ENCODE measurements around the gene AHCYL2.
"Not testable (repeated sequence)": the region's sequence is repeated elsewhere in the genome, so short reads cannot be mapped to it uniquely, and the experiment has no call there.

The AHCYL2 gene

DNA sequence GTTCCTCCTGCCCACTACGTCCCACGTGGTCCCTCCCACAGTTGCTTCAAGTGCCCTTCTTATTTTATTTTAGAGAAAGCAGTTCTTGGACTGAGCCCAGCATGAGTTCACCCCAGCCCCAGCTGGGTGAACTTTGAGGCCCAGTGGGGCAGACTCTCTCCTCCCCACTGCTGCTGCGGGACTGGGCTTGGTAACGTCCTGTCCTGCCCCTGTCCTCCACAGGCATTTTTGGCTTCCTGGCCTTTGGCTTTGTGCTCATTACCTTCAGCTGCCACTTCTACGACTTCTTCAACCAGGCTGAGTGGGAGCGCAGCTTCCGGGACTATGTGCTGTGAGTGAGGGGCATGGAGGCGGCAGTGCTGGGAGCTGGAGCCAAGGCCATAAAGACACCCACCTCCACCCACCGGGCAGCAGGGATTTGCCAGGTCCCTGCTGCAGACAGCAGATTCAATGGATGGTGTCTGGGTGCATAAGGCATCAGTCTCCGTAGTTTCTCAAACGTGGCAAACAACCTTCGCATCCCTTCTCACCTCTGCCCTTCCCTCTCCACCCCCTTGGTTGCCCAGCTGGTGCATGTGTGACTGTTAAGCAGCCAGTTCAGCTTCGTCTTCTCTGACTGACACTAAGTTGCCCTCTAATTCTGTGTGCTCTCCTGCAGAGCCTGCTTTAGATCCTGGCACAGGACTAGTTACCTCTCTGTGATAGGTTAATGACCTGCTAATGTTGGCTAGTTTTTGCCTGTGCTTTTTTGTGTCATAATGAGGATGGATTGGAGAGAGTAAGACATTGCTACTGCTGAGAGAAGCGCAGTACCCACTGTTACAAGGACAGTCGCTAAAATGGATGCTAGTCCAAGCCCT lies 15.5 kb upstream of the AHCYL2 start:
- no peak for DNase-seq

DNA sequence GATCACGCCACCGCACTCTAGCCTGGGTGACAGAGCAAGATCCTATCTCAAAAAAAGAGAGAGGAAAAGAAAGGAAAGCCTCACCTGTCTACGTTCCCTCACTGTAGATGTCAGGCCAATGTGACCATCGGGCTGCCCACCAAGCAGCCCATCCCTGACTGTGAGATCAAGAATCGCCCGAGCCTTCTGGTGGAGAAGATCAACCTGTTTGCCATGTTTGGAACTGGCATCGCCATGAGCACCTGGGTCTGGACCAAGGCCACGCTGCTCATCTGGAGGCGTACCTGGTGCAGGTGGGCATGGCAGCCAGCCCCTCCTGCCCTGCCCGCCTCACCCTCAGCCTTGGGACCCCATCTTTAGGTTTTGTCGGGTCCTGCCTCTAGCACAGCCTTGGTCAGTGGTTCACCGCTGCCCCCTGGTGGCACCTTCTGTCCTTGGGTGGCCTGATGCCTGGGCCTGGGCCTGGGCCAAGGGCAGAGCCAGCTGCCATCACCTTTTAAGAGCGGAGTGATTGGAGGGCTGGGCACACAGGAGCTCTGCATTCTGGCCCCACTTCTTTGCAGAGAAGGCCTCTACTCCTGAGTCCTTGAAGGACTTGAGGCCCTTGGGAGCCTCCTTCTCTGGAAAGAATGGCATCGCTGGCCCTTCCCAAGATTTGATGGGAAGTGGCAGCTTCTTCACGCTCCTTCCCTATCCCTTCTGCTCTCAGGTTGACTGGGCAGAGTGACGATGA lies 14.4 kb upstream of the AHCYL2 start:
- DNase-seq = peak; percentile 86

DNA sequence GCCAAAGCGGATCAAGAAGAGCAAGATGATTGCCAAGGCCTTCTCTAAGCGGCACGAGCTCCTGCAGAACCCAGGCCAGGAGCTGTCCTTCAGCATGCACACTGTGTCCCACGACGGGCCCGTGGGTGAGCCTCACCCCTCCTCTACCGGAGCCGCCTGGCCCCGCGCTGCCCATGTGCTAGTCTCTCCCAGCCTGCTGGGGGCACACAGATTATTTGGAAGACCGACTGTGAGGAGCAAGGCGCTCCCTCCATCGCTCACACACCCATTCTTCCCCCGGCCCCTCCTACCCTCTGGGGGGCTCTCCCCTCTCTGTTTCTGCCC lies 13.9 kb upstream of the AHCYL2 start:
- no peak for DNase-seq

DNA sequence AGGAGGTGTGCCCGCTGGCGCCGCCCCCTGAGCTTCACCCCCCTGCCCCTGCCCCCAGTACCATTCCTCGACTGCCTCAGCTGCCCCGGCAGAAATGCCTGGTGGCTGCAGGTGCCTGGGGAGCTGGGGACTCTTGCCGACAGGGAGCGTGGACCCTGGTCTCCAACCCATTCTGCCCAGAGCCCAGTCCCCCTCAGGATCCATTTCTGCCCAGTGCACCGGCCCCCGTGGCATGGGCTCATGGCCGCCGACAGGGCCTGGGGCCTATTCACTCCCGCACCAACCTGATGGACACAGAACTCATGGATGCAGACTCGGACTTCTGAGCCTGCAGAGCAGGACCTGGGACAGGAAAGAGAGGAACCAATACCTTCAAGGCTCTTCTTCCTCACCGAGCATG lies 12.7 kb upstream of the AHCYL2 start:
- DNase-seq = no peak

DNA sequence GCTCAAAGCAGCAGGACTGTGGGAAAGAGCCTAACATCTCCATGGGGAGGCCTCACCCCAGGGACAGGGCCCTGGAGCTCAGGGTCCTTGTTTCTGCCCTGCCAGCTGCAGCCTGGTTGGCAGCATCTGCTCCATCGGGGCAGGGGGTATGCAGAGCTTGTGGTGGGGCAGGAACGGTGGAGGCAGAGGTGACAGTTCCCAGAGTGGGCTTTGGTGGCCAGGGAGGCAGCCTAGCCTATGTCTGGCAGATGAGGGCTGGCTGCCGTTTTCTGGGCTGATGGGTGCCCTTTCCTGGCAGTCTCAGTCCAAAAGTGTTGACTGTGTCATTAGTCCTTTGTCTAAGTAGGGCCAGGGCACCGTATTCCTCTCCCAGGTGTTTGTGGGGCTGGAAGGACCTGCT lies 12.2 kb upstream of the AHCYL2 start:
- no peak for DNase-seq

DNA sequence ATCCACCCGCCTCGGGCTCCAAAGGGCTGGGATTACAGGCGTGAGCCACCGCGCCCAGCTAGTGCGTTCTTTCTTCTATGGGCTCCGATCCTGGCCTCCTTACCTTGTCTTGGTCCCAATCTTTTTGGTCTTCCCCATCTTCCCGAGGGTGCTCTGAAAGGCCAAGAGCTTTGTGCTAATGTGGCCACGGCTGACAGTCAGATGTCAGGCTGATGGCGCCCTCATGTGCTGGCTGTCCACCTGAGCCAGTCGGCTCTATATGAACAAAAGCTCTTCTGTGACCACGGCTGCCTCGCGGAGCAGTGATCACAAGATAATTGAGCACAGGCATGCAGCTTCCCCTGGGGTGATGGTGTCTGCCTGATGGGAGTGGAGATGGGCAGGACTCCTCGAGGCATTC lies 11.0 kb upstream of the AHCYL2 start:
- peak; percentile 58 for DNase-seq

DNA sequence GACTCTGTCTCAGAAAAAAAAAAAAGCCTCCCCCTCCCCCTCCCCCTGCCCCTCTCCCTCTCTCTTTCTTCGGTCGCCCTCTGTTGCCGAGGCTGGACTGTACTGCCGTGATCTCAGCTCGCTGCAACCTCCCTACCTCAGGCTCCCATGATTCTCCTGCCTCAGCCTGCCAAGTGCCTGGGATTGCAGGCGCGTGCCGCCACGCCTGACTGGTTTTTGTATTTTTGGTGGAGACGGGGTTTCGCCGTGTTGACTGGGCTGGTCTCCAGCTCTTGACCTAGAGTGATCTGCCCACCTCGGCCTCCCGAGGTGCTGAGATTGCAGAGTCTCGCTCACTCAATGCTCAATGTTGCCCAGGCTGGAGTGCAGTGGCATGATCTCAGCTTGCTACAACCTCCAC lies 9.1 kb upstream of the AHCYL2 start:
- DNase-seq = not testable (repeated sequence)

DNA sequence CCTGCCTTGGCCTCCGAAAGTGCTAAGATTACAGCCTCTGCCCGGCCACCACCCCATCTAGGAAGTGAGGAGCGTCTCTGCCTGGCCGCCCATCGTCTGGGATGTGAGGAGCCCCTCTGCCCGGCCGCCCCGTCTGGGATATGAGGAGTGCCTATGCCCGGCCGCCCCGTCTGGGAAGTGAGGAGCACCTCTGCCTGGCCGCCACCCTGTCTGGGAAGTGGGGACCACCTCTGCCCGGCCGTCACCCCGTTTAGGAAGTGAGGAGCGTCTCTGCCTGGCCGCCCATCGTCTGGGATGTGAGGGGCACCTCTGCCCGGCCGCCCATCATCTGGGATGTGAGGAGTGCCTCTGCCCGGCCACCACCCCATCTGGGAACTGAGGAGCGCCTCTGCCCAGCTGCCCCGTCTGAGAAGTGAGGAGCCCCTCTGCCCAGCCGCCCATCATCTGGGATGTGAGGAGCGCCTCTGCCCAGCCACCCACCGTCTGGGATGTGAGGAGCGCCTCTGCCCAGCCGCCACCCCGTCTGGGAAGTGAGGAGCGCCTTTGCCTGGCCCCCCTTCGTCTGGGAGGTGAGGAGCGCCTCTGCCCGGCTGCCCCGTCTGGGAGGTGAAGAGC lies 8.6 kb upstream of the AHCYL2 start:
- DNase-seq = not testable (repeated sequence)

DNA sequence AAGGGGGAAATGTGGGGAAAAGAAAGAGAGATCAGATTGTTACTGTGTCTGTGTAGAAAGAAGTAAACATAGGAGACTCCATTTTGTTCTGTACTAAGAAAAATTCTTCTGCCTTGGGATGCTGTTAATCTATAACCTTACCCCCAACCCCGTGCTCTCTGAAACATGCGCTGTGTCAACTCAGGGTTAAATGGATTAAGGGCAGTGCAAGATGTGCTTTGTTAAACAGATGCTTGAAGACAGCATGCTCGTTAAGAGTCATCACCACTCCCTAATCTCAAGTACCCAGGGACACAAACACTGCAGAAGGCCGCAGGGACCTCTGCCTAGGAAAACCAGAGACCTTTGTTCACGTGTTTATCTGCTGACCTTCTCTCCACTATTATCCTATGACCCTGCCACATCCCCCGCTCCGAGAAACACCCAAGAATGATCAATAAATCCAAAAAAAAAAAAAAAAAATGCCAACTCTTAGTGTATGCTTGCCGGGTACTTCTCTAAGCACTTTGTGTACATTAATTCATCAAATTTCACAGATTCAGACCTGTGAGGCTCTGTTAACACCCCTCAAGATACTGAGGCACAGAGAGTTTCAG lies 7.9 kb upstream of the AHCYL2 start:
- DNase-seq = not testable (repeated sequence)

DNA sequence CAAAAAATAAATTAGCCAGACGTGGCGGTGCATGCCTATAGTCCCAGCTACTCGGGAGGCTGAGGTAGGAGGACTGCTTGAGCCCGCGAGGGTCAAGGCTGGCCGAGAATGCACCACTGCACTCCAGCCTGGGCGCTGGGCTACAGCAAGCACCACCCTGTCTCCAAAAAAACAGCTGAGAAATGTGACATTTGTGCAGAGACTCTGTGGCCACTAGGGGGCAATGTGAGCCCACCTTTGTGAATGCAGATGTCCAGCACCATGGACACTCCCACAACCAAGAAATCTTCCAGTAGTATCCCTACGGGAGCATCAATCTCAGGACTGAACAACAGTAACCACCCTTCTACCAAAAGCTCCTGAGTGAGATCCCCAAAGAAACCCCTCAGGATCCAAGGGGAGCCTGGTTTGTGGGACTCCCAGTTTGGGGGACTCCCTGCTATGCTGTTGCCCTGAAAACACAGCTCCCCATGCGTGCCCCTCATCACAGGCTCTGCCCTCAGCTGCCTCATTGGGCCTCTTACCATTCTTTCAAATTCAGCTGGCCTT lies 6.2 kb upstream of the AHCYL2 start:
- DNase-seq = peak; percentile 93

DNA sequence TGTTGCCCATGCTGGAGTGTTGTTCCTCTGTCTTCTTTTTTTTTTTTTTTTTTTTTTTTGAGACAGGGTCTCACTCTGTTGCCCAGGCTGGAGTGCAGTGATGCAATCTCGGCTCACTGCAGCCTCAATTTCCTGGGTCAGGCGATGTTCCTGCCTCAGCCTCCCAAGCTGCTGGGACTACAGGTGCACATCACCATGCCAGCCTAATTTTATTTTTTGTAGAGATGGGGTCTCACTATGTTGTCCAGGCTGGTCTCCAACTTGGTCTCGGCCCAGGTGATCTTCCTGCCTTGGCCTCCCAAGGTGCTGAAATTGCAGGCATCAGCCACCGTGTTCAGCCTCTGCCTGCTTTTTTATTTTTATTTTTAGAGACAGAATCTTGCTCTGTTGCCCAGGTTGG lies 5.7 kb upstream of the AHCYL2 start:
- DNase-seq = not testable (repeated sequence)

DNA sequence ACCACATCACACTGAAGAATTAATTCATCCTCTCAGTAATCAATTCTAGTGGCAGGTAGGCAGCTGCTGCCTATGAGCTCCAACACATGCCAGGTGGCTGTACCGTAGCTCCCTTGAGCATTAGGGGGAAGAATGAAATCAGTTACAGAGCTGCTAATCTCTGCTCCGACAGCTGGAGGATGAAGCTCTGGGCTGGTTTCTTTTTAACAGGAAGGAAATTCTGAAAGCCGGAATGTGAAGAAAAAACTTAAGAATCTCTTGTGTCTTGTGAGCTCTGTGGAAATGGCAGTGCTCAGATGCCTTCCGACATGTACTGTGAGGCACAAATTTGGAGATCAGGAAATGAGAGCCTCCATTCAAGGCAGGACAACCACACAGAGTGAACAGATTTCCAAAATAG lies 2.8 kb upstream of the AHCYL2 start:
- peak; percentile 36 for DNase-seq

DNA sequence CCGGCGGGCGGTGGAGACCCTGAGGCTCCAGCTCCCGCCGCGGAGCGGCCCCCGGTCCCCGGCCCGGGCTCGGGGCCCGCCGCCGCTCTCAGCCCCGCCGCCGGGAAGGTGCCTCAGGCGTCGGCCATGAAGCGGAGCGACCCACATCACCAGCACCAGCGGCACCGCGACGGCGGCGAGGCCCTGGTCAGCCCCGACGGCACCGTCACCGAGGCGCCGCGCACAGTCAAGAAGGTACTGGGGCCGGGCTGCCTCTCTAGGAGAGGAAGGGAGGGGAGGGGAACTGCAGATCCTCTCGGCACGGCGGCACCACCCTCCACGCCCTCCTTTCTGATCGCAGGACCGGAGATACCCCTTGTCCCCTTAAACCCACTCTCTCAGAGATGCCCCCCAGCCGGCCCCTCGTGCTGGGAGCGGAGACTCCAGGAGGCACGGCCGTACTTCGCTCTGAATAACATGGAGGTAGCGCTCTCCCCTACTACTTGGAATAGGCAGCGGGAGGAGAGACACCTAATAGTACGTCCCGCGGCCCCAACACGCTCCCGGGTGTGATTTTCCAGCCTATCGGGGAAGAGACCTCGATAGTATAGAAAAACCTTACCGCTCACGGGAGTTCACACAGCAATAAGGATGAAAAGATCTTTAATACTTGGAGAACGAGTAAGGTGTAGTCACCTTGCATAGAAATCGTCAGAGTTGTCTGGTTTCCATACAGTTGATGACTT lies 538 bp downstream of the AHCYL2 start:
- peak; percentile 69 for DNase-seq

DNA sequence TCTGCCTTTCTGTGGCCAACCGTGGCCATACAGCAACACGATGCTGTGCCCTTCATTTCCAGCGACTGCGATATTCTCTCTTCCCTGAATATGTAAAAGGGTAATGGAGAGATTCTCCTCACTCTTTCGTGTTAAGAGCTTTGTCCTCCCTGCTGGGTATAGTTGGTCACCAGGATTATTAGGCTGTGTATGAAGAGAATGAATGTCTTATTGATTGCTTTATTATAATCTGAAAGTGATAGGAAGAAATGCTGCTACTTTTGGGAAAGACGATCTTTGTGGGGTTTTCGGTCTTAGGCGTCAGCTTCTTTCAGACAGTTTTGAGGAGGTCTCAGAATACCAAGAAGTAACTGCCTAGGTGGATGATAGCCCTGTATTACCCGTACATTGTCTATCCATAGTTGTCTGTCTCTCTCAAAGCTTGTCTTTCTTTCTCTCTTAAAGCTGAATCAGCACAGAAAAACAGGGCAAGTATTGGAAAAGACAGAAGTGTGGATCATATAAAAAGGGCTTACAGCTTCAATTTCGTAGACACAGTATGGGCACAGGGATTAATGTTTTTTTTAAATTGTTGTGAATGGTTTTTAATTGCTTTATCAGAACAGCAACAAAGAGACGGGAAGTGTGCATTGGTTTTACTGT lies 1.2 kb downstream of the AHCYL2 start:
- DNase-seq = peak; percentile 44

DNA sequence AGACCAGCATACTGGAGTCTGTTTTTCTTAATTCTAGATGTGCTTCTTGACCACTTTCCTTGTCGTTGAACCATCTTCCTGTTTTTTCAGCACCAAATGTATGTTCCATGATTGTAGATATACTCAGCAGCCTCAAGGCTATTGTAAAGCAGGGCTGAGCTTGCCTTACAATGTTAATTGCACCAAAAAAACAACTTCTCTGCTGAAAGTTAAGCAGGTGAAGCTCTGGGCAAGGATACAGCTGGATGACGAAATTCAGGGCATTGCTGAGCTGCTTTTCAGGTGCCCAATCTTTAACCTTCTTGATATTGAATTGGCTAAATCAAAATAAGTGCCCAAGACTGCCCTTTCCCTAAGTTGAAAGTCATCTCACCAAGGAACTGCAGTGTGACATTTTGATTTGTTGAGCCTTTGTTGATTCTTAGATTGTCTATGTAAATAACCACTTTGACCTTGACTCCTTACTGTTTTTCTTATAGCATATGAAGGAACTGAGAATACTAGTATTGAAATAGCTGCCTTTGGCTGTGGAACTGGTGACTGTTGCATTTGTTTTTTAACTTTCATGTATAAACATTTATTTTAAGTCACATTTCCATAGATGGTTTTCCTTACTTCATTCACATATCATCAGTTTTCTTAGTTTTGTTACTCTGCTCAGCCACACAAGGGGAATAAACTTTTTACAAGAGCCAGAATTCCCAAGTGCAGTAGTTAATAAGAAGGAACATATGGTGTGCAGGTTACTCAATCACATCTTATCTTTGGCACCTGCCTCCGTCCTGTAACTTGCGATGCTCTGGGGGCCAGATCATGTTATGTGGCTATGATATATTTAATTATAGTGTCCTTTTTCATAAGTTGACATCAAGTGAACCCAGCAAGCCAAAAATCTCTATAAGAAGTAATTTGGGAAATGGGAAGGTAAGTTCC lies 3.1 kb downstream of the AHCYL2 start:
- no peak for DNase-seq

DNA sequence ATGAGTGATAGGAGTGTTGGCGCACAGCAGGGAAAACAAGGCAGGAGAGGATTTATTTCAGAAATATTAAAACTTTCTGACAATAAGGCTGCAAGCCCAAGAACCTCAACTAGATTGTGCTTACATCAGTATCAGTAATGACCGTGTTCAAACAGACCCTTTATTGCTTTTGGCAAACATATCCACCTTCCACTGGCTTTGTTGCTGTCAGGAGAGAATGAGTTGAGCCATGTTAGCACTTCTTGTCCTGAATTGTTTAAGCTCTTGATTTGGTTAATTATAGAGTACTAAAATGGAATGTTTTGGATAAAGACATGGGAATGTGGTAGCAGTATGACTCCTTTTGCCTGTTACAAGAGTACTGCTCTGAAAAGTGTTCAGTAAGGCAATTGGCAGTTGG lies 3.8 kb downstream of the AHCYL2 start:
- no peak for DNase-seq

DNA sequence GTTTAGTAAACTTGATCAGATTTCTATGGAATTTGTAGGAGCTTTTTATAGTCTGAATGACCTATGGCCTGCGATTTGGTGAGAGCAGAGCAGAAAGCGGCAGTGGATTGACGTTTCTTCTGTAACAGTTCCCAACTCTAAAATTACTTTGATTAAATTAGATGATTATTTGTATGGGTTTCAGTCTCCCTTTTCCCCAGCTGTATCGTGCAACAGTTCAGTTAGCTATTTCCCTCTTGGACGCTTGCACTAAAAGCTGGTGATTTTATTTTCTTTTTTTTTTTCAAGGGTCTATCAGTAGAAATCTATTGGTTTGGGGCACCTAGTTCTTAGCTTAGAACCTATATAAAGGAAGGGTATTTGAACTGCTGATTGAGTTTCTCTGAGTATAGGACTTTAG lies 6.8 kb downstream of the AHCYL2 start:
- DNase-seq = no peak

DNA sequence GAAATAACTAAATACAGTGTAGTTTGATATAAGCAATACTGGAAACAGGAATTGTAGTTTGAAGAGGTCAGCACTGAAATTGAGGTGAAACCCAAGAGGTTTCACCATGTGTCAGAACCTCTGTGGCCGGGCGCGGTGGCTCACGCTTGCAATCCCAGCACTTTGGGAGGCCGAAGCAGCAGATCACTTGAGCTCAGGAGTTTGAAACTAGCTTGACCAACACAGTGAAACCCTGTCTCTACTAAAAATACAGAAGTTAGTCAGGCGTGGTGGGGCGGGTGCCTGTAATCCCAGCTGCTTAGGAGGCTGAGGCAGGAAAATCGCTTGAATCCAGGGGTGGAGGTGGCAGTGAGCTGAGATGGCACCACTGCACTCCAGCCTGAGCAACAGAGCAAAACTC lies 13.7 kb downstream of the AHCYL2 start:
- no peak for DNase-seq

DNA sequence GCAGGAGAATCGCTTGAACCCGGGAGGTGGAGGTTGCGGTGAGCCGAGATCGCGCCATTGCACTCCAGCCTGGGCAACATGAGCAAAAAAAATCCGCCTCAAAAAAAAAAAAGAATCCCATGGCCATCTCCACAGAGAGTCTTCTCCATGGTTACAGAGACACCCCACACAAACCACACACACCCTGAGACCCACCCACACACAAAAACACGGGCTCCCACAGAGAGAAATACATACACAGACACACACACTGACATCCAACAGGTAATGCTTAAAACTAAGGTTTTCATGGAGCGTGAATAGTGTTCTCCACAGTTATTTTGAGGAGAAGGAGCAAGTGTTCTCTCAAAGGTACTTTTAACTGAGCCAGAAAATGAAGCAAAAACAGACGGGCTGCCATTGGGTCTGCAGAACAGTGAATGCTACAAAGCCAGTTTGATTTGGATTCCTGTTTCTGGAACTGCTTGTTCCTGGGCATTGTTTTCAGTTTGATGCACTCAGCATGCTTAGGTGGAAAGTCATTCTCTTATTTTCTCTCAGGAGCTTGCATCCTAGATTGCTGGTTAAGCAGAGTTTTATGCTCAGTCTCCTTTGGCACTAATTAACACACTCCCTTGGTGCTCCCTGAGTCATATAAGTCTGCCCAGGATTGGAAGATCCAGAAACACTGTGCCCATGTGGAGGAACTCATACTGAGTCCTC lies 15.4 kb downstream of the AHCYL2 start:
- DNase-seq = no peak

DNA sequence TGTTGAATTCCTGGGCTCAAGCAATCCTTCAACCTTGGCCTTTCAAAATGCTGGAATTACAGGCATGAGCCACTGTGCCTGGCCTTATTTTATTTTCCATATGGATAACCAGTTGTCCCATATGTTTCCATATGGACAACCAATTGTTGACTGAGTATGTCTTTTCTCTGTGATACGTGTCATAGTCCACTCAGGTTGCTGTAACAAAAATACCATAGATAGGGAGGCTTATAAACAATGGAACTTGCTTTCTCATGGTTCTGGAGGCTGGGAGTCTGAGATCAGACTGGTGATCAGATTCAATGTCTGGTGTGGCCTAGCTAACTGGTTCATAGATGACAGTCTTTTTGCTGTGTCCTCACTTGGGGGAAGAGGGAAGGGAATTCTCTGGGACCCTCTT lies 19.4 kb downstream of the AHCYL2 start:
- no peak for DNase-seq

Measured in hematopoietic multipotent progenitor cell treated with erythropoietin and hydrocortisone succinate and interleukin-3 and kit ligand, for 6 days (in vitro differentiated cells).